ENCODE measurements around the gene PROM1. TPM values are rescaled to one million over a fixed set of nuclear protein-coding genes. Genes with fewer than 3 reads are reported as not detected.

Gene PROM1
- total RNA-seq, 4 donors from 2014 or later: 0.94 to 16.3 (median 4.4) TPM

- no peak for ATAC-seq
- Histone ChIP-seq H3K4me3 (no peak overlapping the region), H3K4me1 (no peaks in the 10 kb centered on the region), H3K27me3 (no peaks in the 10 kb centered on the region), H3K36me3 (no peaks in the 10 kb centered on the region), H3K27ac (no peak overlapping the region), H3K9me3 (no peaks in the 10 kb centered on the region)
- 91 to 100% methylated on average over 2 to 5 of the region's 5 CpGs for WGBS, 2 donors (ENCODE audit: low coverage in 1 of 2)
- TF ChIP-seq POLR2A (IDR thresholded peaks at IDR 0.05) (no peak), POLR2AphosphoS5 (IDR thresholded peaks at IDR 0.05) (no peak), EP300 (IDR thresholded peaks at IDR 0.05) (no peak)
- TF ChIP-seq, protein P1, sequence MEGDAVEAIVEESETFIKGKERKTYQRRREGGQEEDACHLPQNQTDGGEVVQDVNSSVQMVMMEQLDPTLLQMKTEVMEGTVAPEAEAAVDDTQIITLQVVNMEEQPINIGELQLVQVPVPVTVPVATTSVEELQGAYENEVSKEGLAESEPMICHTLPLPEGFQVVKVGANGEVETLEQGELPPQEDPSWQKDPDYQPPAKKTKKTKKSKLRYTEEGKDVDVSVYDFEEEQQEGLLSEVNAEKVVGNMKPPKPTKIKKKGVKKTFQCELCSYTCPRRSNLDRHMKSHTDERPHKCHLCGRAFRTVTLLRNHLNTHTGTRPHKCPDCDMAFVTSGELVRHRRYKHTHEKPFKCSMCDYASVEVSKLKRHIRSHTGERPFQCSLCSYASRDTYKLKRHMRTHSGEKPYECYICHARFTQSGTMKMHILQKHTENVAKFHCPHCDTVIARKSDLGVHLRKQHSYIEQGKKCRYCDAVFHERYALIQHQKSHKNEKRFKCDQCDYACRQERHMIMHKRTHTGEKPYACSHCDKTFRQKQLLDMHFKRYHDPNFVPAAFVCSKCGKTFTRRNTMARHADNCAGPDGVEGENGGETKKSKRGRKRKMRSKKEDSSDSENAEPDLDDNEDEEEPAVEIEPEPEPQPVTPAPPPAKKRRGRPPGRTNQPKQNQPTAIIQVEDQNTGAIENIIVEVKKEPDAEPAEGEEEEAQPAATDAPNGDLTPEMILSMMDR (IDR thresholded peaks at IDR 0.05): no peak
Observed at GRCh38 chr4:15931451-15932210, 152.2 kb downstream of the PROM1 start.

DNA sequence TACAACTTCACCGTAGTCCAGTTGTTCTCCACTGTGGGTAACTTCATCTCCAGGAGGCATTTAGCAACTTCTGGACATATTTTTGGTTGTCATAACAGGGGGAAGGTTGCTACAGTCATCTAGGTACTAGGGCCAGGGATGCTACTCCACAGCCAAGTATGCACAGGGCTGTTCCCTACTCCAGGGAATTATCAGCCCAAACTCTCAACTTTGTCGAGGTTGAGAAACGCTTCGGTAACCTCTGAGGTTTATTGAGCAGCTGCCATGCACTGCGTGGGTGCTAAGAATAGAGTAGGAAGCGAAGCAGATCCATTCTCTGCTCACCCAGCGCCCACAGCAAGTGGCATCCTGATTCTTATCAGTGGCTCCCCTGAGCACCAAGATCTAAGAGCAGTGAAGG, 153.5 kb downstream of the PROM1 start:
- WGBS, 2 donors (ENCODE audit: low coverage in 1 of 2): 31 to 50% methylated on average over 1 to 3 of the region's 7 CpGs
- ATAC-seq: no peak
- no peak for TF ChIP-seq POLR2A (IDR thresholded peaks at IDR 0.05)
- TF ChIP-seq, protein P1 (IDR thresholded peaks at IDR 0.05): no peak
- TF ChIP-seq POLR2AphosphoS5 (IDR thresholded peaks at IDR 0.05): no peak
- TF ChIP-seq EP300 (IDR thresholded peaks at IDR 0.05): no peak
- H3K36me3 ChIP-seq: no peaks in the 10 kb centered on the region
- no peaks in the 10 kb centered on the region for H3K9me3 ChIP-seq
- H3K27ac ChIP-seq: peak overlapping the region in 1 of 4 donors; percentile 5
- H3K27me3 ChIP-seq: no peaks in the 10 kb centered on the region
- H3K4me3 ChIP-seq: no peak overlapping the region
- no peaks in the 10 kb centered on the region for H3K4me1 ChIP-seq

DNA sequence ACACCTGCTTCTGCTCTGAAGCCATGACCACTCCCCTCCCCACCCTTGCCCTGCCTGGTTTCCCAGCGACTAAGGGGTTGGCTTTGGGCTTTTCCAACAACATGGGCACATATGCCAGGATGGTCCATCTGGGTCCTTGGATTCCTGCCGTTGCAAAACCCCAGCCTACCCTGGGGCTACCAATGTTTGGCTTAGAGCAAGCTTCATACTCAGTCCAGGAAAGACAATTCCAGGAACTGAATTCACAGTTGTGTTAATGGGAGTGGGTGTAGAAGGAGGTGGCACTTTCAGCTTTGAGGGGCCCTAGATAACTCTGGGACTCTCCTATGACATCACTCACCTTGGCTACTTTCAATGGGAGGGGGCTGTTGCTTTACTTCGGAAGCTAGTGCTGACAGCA, 154.3 kb downstream of the PROM1 start:
- H3K4me1 ChIP-seq: no peaks in the 10 kb centered on the region
- H3K9me3 ChIP-seq: no peaks in the 10 kb centered on the region
- H3K27me3 ChIP-seq: no peaks in the 10 kb centered on the region
- no peak overlapping the region for H3K4me3 ChIP-seq
- ATAC-seq: no peak
- no peak overlapping the region for H3K27ac ChIP-seq
- no peak for TF ChIP-seq POLR2A (IDR thresholded peaks at IDR 0.05)
- no peak for TF ChIP-seq POLR2AphosphoS5 (IDR thresholded peaks at IDR 0.05)
- TF ChIP-seq EP300 (IDR thresholded peaks at IDR 0.05): no peak
- no peaks in the 10 kb centered on the region for H3K36me3 ChIP-seq
- 71 to 75% methylated on average over 1 to 2 of the region's 3 CpGs for WGBS, 2 donors (ENCODE audit: low coverage in 1 of 2)

- 26% methylated on average over 3 of the region's 5 CpGs; no CpG with 5 or more reads in 1 of the 2 donors for WGBS, 2 donors (ENCODE audit: low coverage in 1 of 2)
- no peaks in the 10 kb centered on the region for H3K4me1 ChIP-seq
- H3K9me3 ChIP-seq: no peaks in the 10 kb centered on the region
- H3K4me3 ChIP-seq: no peak overlapping the region
- no peaks in the 10 kb centered on the region for H3K36me3 ChIP-seq
- TF ChIP-seq EP300 (IDR thresholded peaks at IDR 0.05) (no peak), POLR2A (IDR thresholded peaks at IDR 0.05) (no peak), POLR2AphosphoS5 (IDR thresholded peaks at IDR 0.05) (no peak)
- TF ChIP-seq, protein P1 (IDR thresholded peaks at IDR 0.05): no peak
- no peak for ATAC-seq
- peak overlapping the region in 1 of 4 donors; percentile 11 for H3K27ac ChIP-seq
- H3K27me3 ChIP-seq: no peaks in the 10 kb centered on the region
Observed at GRCh38 chr4:15928883-15929282, 154.9 kb downstream of the PROM1 start.

DNA sequence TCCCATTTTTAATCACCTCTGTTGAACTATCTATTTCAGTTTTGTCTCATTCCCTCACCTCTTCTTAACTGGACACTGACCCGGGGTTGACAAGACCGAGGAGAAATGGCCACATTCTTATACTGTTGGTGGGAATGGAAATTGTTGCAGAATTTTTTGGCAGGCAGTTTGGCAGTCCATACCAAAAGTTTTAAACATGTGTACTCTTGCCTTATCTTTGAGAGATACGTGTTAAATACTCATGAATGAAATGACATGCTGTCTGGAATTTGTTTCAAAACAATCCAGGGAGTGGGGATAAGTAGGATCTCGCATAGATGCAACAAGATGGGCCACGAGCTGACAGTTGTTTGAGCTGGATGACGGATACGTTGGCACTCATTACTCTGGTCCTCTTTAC, 157.3 kb downstream of the PROM1 start:
- no peak for TF ChIP-seq POLR2AphosphoS5 (IDR thresholded peaks at IDR 0.05)
- TF ChIP-seq EP300 (IDR thresholded peaks at IDR 0.05): no peak
- no peak for TF ChIP-seq POLR2A (IDR thresholded peaks at IDR 0.05)
- TF ChIP-seq, protein P1 (IDR thresholded peaks at IDR 0.05): no peak
- Histone ChIP-seq H3K36me3 (no peaks in the 10 kb centered on the region), H3K9me3 (no peaks in the 10 kb centered on the region), H3K4me3 (no peak overlapping the region), H3K27me3 (no peaks in the 10 kb centered on the region), H3K27ac (no peak overlapping the region), H3K4me1 (no peaks in the 10 kb centered on the region)
- ATAC-seq: no peak
- WGBS, 2 donors (ENCODE audit: low coverage in 1 of 2): 45 to 77% methylated on average over 5 to 7 of the region's 7 CpGs
